PFSK-1 (cell line): ENCODE data around the gene FAM217A.

Experiments used
- POLR2AphosphoS5 ChIP-seq: IDR thresholded peaks from 2 replicates; pipeline ENCODE4 v1.6.1; 2012; ENCODE audit warnings: low read depth, mild to moderate bottlenecking, control low read depth, low read length, moderate library complexity
- SIN3A ChIP-seq: IDR thresholded peaks from 2 replicates; pipeline ENCODE4 v1.6.1; 2012; ENCODE audit warnings: mild to moderate bottlenecking, low read length, moderate library complexity, borderline replicate concordance; ENCODE audit not compliant: insufficient read depth

DNA sequence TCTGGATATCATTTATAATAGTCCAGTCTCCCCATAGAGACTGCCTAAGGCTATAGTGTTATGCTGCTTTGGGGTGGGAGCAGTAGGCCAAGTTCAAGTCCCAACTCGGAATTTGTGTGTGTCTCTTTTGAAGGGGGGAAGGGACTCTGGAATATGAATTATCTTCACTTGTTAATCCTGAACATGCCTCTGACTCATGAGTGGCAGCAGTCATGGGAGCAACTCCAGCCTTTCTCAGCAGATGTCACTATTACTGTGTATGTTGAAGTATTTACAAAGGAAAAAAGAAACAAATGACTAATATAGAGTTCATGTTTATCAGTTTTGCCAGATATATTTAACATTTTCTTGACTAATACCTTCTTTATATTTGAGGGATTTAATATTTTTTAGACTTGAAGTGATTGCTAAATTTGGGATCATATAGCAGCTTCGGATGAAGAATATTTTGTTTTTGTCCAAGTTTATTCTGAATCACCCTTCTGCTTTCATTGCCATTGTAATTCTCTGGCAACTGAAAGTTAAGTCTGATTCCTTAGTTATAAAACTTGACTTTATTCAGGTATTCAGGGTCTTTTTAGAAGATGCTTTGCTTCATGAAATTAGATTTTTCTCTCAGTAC, 23.4 kb downstream of the FAM217A start:
- no peak for TF ChIP-seq POLR2AphosphoS5
- TF ChIP-seq SIN3A = no peak
